HG03442 (cell line): ENCODE results near the gene SLC35F5.
A peak's percentile ranks its signal among the peaks of the same experiment; 100 is the strongest.
"Not testable (repeated sequence)": the region's sequence is repeated elsewhere in the genome, so short reads cannot be mapped to it uniquely, and the experiment has no call there.

Experiments
- ATAC-seq: cut with Tn5 transposase; IDR thresholded peaks from one replicate; pipeline ENCODE4 v1.9.1; 2021; ENCODE audit warnings: mild to moderate bottlenecking, moderate library complexity; ENCODE audit not compliant: unreplicated experiment

The SLC35F5 gene

GRCh38 chr2:113757138-113757657 is 756 bp upstream of the SLC35F5 start:
- ATAC-seq = no peak

- peak; percentile 35 for ATAC-seq
Observed at GRCh38 chr2:113755835-113756354, 547 bp downstream of the SLC35F5 start.

GRCh38 chr2:113755035-113755834 is 1.2 kb downstream of the SLC35F5 start:
- no peak for ATAC-seq

GRCh38 chr2:113754160-113754559 is 2.3 kb downstream of the SLC35F5 start:
- ATAC-seq = no peak

- no peak for ATAC-seq
Observed at GRCh38 chr2:113750385-113750784, 6.1 kb downstream of the SLC35F5 start.

GRCh38 chr2:113741091-113741490 is 15.4 kb downstream of the SLC35F5 start:
- no peak for ATAC-seq

GRCh38 chr2:113739849-113740248 is 16.6 kb downstream of the SLC35F5 start:
- ATAC-seq = no peak

- ATAC-seq = peak; percentile 95
Observed at GRCh38 chr2:113734185-113734584, 22.3 kb downstream of the SLC35F5 start.

GRCh38 chr2:113724010-113724409 is 32.4 kb downstream of the SLC35F5 start:
- ATAC-seq = no peak

- ATAC-seq = no peak
Observed at GRCh38 chr2:113723411-113723810, 33.0 kb downstream of the SLC35F5 start.

GRCh38 chr2:113720167-113720566 is 36.3 kb downstream of the SLC35F5 start:
- no peak for ATAC-seq

- no peak for ATAC-seq
Observed at GRCh38 chr2:113716291-113716690, 40.2 kb downstream of the SLC35F5 start.

- no peak for ATAC-seq
Observed at GRCh38 chr2:113712941-113713340, 43.5 kb downstream of the SLC35F5 start.

- ATAC-seq = no peak
Observed at GRCh38 chr2:113711851-113712250, 44.6 kb downstream of the SLC35F5 start.

- no peak for ATAC-seq
Observed at GRCh38 chr2:113709022-113709421, 47.4 kb downstream of the SLC35F5 start.

GRCh38 chr2:113707106-113707505 is 49.3 kb downstream of the SLC35F5 start:
- ATAC-seq = no peak

GRCh38 chr2:113705982-113706523 is 50.4 kb downstream of the SLC35F5 start:
- ATAC-seq = no peak

GRCh38 chr2:113704300-113704993 is 52.0 kb downstream of the SLC35F5 start:
- not testable (repeated sequence) for ATAC-seq

GRCh38 chr2:113703386-113704299 is 52.8 kb downstream of the SLC35F5 start:
- no peak for ATAC-seq

GRCh38 chr2:113700186-113700841 is 56.1 kb downstream of the SLC35F5 start:
- peak; percentile 85 for ATAC-seq
